GM10266 (cell line): ENCODE data around the gene MAP2K3.

ENCODE experiments used
- DNase-seq: peaks from one replicate; pipeline ENCODE4 v3.0.0; 2012; ENCODE audit errors: extremely low spot score
- CTCF ChIP-seq: IDR thresholded peaks from 2 replicates; pipeline ENCODE4 v1.5.1; 2012; ENCODE audit warnings: mild to moderate bottlenecking, low read depth; ENCODE audit not compliant: control insufficient read depth, insufficient read depth; ENCODE audit errors: missing control alignments

The MAP2K3 gene

GRCh38 chr17:21249086-21249795 lies 35.3 kb upstream of the MAP2K3 start:
- DNase-seq: no peak
- no peak for TF ChIP-seq CTCF

GRCh38 chr17:21249920-21250703 lies 34.4 kb upstream of the MAP2K3 start:
- DNase-seq: no peak
- TF ChIP-seq CTCF: no peak

GRCh38 chr17:21250854-21251253 lies 33.7 kb upstream of the MAP2K3 start:
- no peak for DNase-seq
- TF ChIP-seq CTCF: no peak

- TF ChIP-seq CTCF: no peak
- no peak for DNase-seq
These were observed 33.0 kb upstream of the MAP2K3 start for GRCh38 chr17:21251337-21252010.

GRCh38 chr17:21252289-21252795 lies 32.2 kb upstream of the MAP2K3 start:
- TF ChIP-seq CTCF: no peak
- no peak for DNase-seq

GRCh38 chr17:21252796-21253645 lies 31.5 kb upstream of the MAP2K3 start, which contains the start of gene NATD1:
Gene NATD1 (minus strand): TSS chr17:21253410. CDS start chr17:21253264, 146 bp downstream.
- no peak for TF ChIP-seq CTCF
- peak; percentile 93 for DNase-seq
